ENCODE results near the gene CIAPIN1. TPM values are rescaled to one million over a fixed set of nuclear protein-coding genes. Genes with fewer than 3 reads are reported as not detected.

Gene CIAPIN1
- total and polyA plus RNA-seq, 2 of the 8 experiments (the other 6 are each of a cell fraction or from before 2014, with no cell fraction given), result 76.8 to 83.6 TPM

- Histone ChIP-seq H3K79me1 (ENCODE audit: low read depth, low read length) (no peaks in the 10 kb centered on the region), H2BK5ac (ENCODE audit: low read depth, low read length) (no peak overlapping the region), H2BK20ac (ENCODE audit: low read length) (no peak overlapping the region), H2AFZ (ENCODE audit: low read length) (no peak overlapping the region), H3K4me1 (replicated peaks in 1 of 4; ENCODE audit: control insufficient read depth in 3 of 4, insufficient read depth in 4 of 4, low read length in 3 of 4) (peaks cover 0 to 9% (median 6%) of the 10 kb centered on the region in 4 experiments; a peak in 5 of 7 replicates), H3K4me3 (ENCODE audit: extremely low read depth in 1 of 4, insufficient read depth in 2 of 4, low read depth in 3 of 4, low read length in 4 of 4) (no peak overlapping the region), H4K5ac (ENCODE audit: insufficient read length, low read depth, low read length) (no peak overlapping the region), H2BK120ac (replicated peaks; ENCODE audit: low read depth, low read length) (no peak overlapping the region), H3K23me2 (ENCODE audit: low read depth, low read length) (0 out of 2 replicates have a peak, but pooled peaks cover 3% of the 10 kb centered on the region), H3K27ac (ENCODE audit: low read depth, low read length) (no peak overlapping the region), H2BK15ac (ENCODE audit: low read length) (no peak overlapping the region), H3K23ac (ENCODE audit: insufficient read length) (no peak overlapping the region), H3K9me3 (ENCODE audit: insufficient read depth in 2 of 2, low read depth in 1 of 2, low read length in 1 of 2) (no peaks in the 10 kb centered on the region), H3K4ac (replicated peaks; ENCODE audit: insufficient read length, low read depth, low read length) (no peak overlapping the region), H3K14ac (ENCODE audit: insufficient read length) (no peak overlapping the region), H3K27me3 (replicated peaks in 1 of 4; ENCODE audit: control insufficient read depth in 3 of 4, extremely low read depth in 1 of 4, insufficient read depth in 3 of 4, low read length in 3 of 4) (no peaks in the 10 kb centered on the region), H3K4me2 (ENCODE audit: insufficient read depth in 1 of 2, low read depth in 2 of 2, low read length in 2 of 2) (no peak overlapping the region), H4K20me1 (replicated peaks in 1 of 2; ENCODE audit: control insufficient read depth in 1 of 2, insufficient read depth in 2 of 2, low read length in 2 of 2) (no peaks in the 10 kb centered on the region), H3K9ac (replicated peaks in 1 of 4; ENCODE audit: extremely low read depth in 1 of 4, low read depth in 3 of 4, low read length in 3 of 4) (no peak overlapping the region), H3K18ac (ENCODE audit: extremely low read depth, low read length) (no peak overlapping the region), H2BK12ac (ENCODE audit: low read depth, low read length) (no peak overlapping the region), H3K79me2 (ENCODE audit: control insufficient read depth in 1 of 2, insufficient read depth in 2 of 2, low read length in 2 of 2) (no peaks in the 10 kb centered on the region), H2AK5ac (ENCODE audit: low read depth, low read length) (no peak overlapping the region), H3K56ac (replicated peaks; ENCODE audit: insufficient read length, low read depth, low read length) (no peak overlapping the region), H4K8ac (ENCODE audit: extremely low read depth, insufficient read depth, low read length) (no peak overlapping the region), H3K36me3 (ENCODE audit: control insufficient read depth in 2 of 4, insufficient read depth in 4 of 4, low read length in 3 of 4) (no peaks in the 10 kb centered on the region), H4K91ac (replicated peaks; ENCODE audit: insufficient read length, low read length) (no peak overlapping the region)
- CTCF ChIA-PET (ENCODE audit: partially characterized antibody), result interaction anchor here (0.6 to 19.2 kb wide), 10 partner anchors 8 to 611 kb away, joined by 3 to 513 read pairs (median 3); partner anchors contain the start of gene CCL17
- no peak for FAIRE-seq
- DNase-seq (ENCODE audit: low read depth in 1 of 2, low spot score in 2 of 2), result no peak
- 85% methylated on average over 5 of the region's 5 CpGs; no CpG with 5 or more reads in 1 of the 2 experiments for WGBS, 2 experiments (ENCODE audit: extremely low coverage in 1 of 2, insufficient coverage in 1 of 2, insufficient read length in 1 of 2, insufficient replicate concordance in 2 of 2, low coverage in 1 of 2, low lambda C conversion rate in 2 of 2, missing lambda C conversion rate in 1 of 2)
- TF ChIP-seq CBX8 (IDR thresholded peaks at IDR 0.05; ENCODE audit: borderline replicate concordance, low read depth, low read length) (no peak), JUN (IDR thresholded peaks at IDR 0.05; ENCODE audit: low read depth, low read length) (no peak), CHD1 (IDR thresholded peaks at IDR 0.05; ENCODE audit: low read depth, low read length) (no peak), KDM1A (IDR thresholded peaks at IDR 0.05; ENCODE audit: borderline replicate concordance, low read length) (no peak), RXRA (IDR thresholded peaks at IDR 0.05; ENCODE audit: insufficient read depth, low read depth, low read length) (no peak), YY1 (IDR thresholded peaks at IDR 0.05; ENCODE audit: low read depth, low read length) (no peak), TAF7 (optimal IDR thresholded peaks at IDR 0.05; ENCODE audit: borderline replicate concordance, low read depth, low read length) (no peak), JUND (IDR thresholded peaks at IDR 0.05; ENCODE audit: low read length) (no peak)
- TF ChIP-seq, protein P1, sequence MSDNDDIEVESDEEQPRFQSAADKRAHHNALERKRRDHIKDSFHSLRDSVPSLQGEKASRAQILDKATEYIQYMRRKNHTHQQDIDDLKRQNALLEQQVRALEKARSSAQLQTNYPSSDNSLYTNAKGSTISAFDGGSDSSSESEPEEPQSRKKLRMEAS (IDR thresholded peaks at IDR 0.05), result no peak
- POLR2A ChIA-PET (ENCODE audit: partially characterized antibody), result interaction anchor here (0.6 kb wide), 2 partner anchors 12 to 559 kb away, joined by 3 read pairs; no protein-coding TSS in a partner anchor
These were observed 33.9 kb downstream of the CIAPIN1 start for GRCh38 chr16:57413301-57413730.

All from H1 (cell line).